Melanocyte of skin (primary cell): ENCODE measurements around the gene SEC14L1. TPM values are rescaled to one million over a fixed set of nuclear protein-coding genes. Genes with fewer than 3 reads are reported as not detected.

ENCODE experiments used
- small RNA-seq, 2 donors: library from RNA; depleted of rRNA; stranded (forward); fragments of <200 nt; gene quantifications; one replicate each; pipeline ENCODE3, GENCODE V24; 2012
- total RNA-seq, 2 donors: library from RNA; depleted of rRNA; stranded (reverse); fragments of >200 nt; gene quantifications; 2 replicates each; pipeline ENCODE4 v1.2.3, GENCODE V29; 2012

SEC14L1 gene
- total RNA-seq: 10 to 100 TPM; 27.9 to 31.0 TPM

GRCh38 chr17:77140878-77141767 is at the start of gene SEC14L1:
SEC14L1 (plus strand) TSS chr17:77140969; CDS start chr17:77143597, 2,628 bp downstream.

Small RNA genes within 50 kb of the gene (small RNA-seq; reads per million reads assigned to genes)
- gene RNU4-47P: 0 reads per million in 2 donors
